HCT116 (cell line): ENCODE measurements around the gene RWDD3.

Source experiments
- CTCF ChIP-seq, 3 experiments: fragments of 200-600 bp in 1 of 3; sonication (generic) in 1 of 3; IDR thresholded peaks in 2 of 3; conservative IDR thresholded peaks in 1 of 3; 2 replicates each; pipeline ENCODE4 v1.5.1; 2012 to 2017; ENCODE audit warnings: low read depth in 2 of 3, low read length in 2 of 3, antibody characterized with exemption in 1 of 3, borderline replicate concordance in 1 of 3, control low read depth in 1 of 3, mild to moderate bottlenecking in 1 of 3, mixed read lengths in 1 of 3, mixed run types in 1 of 3, moderate library complexity in 1 of 3; ENCODE audit not compliant: insufficient read depth in 1 of 3
- EZH2 ChIP-seq: fragments of 200-600 bp; sonication (generic); IDR thresholded peaks from 2 replicates; pipeline ENCODE4 v1.6.1; 2017; ENCODE audit warnings: antibody characterized with exemption, mixed run types
- POLR2A ChIP-seq: IDR thresholded peaks from 2 replicates; pipeline ENCODE4 v1.7.0; 2011; ENCODE audit warnings: borderline replicate concordance; ENCODE audit not compliant: insufficient read depth, insufficient read length; ENCODE audit errors: extremely low read depth

- TF ChIP-seq POLR2A (no peak), CTCF (IDR thresholded peaks at IDR 0.05 in 2 of 3, conservative IDR thresholded peaks at IDR 0.05 in 1 of 3; ENCODE audit: borderline replicate concordance in 1 of 3, insufficient read depth in 1 of 3, low read depth in 2 of 3, low read length in 2 of 3) (no peak), EZH2 (no peak)
These were observed 17.6 kb upstream of the RWDD3 start for GRCh38 chr1:95216292-95216990.
